Vagina (tissue), 2 donors: ENCODE results near the gene TRIP4. TPM values are rescaled to one million over a fixed set of nuclear protein-coding genes. Genes with fewer than 3 reads are reported as not detected.

Experiments used
- DNase-seq, 2 donors: peaks; one replicate each; pipeline ENCODE4 v3.0.0-alpha.2; 2017; ENCODE audit errors: extremely low spot score in 2 of 2
- H3K27ac ChIP-seq: fragments of 200-600 bp; sonication (generic); one replicate; pipeline ENCODE4 v1.5.1; 2019
- H3K27me3 ChIP-seq: fragments of 200-600 bp; sonication (generic); one replicate; pipeline ENCODE4 v1.5.1; 2019
- H3K36me3 ChIP-seq, 2 donors: fragments of 200-600 bp; sonication (generic); one replicate each; pipeline ENCODE4 v1.5.1; 2017 to 2019
- H3K4me1 ChIP-seq: fragments of 200-600 bp; sonication (generic); one replicate; pipeline ENCODE4 v1.5.1; 2019
- H3K4me3 ChIP-seq, 2 donors: fragments of 200-600 bp; sonication (generic); 1 replicate in 1 of 2; 2 replicates in 1 of 2; pipeline ENCODE4 v1.5.1; 2016 to 2019
- H3K9me3 ChIP-seq: fragments of 200-600 bp; sonication (generic); one replicate; pipeline ENCODE4 v1.5.1; 2019
- POLR2A ChIP-seq, 2 donors: fragments of 450-650 bp; IDR thresholded peaks; one replicate each; pipeline ENCODE4 v1.6.1; 2017; ENCODE audit warnings: antibody characterized with exemption in 2 of 2, mild to moderate bottlenecking in 2 of 2, moderate library complexity in 2 of 2
- POLR2AphosphoS5 ChIP-seq, 2 donors: sonication (generic); formaldehyde crosslinking; IDR thresholded peaks; one replicate each; pipeline ENCODE4 v1.9.0; 2017; ENCODE audit warnings: antibody characterized with exemption in 2 of 2, mild to moderate bottlenecking in 2 of 2, low read depth in 1 of 2; ENCODE audit not compliant: insufficient read depth in 1 of 2
- intact Hi-C: fragments of 100-400 bp; cut with DNase I; formaldehyde crosslinking; loops from one replicate; pipeline ENCODE4 v1.15.1; 2023
- total RNA-seq: library from RNA; depleted of rRNA; stranded (reverse); fragments of >200 nt; gene quantifications from one replicate; pipeline ENCODE4 v1.2.3, GENCODE V29; 2016
- TF ChIP-seq, protein P1 (sequence below), 3 experiments: fragments of 450-650 bp in 2 of 3; fragments of 200-600 bp in 1 of 3; sonication (generic) in 1 of 3; IDR thresholded peaks; one replicate each; pipeline ENCODE4 v1.5.1; 2017 to 2019; ENCODE audit warnings: antibody characterized with exemption in 3 of 3, mild to moderate bottlenecking in 2 of 3, moderate library complexity in 2 of 3

TRIP4 gene
- total RNA-seq, 1 donor from 2014 or later = 22.3 TPM

DNA sequence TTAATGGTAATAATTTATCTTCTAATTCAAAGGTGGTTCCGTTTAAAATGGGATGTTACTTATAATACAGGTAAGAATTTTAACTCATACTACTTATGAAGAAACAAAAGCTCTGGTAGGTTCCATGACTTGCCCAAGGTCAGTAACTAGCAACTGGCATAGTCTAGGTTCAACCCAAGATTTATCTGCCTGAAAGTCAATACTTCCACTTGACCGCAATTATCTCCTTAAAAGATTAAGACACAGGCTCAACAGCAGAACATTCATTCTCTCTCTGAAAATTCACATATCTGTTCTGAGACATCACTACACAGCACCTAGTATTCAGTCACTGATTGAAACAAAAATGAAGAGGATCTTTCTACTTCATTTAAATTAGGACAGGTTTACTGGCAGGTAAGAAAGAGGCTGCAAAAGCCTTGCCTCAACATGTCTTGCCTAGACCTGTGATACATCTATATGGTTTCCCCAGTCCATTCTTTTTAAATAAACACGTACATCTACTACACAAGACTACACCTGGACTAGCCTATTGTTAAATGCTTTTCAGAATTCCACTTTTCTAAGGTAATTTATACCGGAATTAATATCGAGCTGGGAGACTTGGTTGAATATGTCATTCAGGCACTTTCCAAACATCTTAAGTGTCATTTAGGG, 32.8 kb upstream of the TRIP4 start:
- Histone ChIP-seq H3K36me3 (no peaks in the 10 kb centered on the region), H3K27ac (peak overlapping the region; percentile 77), H3K27me3 (no peaks in the 10 kb centered on the region), H3K4me1 (peaks cover 21% of the 10 kb centered on the region), H3K4me3 (peak overlapping the region; percentile 70 to 78), H3K9me3 (no peaks in the 10 kb centered on the region)
- no peak for TF ChIP-seq POLR2A (IDR thresholded peaks at IDR 0.05)
- TF ChIP-seq, protein P1, sequence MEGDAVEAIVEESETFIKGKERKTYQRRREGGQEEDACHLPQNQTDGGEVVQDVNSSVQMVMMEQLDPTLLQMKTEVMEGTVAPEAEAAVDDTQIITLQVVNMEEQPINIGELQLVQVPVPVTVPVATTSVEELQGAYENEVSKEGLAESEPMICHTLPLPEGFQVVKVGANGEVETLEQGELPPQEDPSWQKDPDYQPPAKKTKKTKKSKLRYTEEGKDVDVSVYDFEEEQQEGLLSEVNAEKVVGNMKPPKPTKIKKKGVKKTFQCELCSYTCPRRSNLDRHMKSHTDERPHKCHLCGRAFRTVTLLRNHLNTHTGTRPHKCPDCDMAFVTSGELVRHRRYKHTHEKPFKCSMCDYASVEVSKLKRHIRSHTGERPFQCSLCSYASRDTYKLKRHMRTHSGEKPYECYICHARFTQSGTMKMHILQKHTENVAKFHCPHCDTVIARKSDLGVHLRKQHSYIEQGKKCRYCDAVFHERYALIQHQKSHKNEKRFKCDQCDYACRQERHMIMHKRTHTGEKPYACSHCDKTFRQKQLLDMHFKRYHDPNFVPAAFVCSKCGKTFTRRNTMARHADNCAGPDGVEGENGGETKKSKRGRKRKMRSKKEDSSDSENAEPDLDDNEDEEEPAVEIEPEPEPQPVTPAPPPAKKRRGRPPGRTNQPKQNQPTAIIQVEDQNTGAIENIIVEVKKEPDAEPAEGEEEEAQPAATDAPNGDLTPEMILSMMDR (IDR thresholded peaks at IDR 0.05) = no peak
- TF ChIP-seq POLR2AphosphoS5 (IDR thresholded peaks at IDR 0.05; ENCODE audit: insufficient read depth in 1 of 2, low read depth in 1 of 2) = no peak
- intact Hi-C loops = loop anchor here (10.0 kb wide), 1 partner anchor 190 kb away; the partner anchor contains the start of gene PPIB
- DNase-seq = no peak

DNA sequence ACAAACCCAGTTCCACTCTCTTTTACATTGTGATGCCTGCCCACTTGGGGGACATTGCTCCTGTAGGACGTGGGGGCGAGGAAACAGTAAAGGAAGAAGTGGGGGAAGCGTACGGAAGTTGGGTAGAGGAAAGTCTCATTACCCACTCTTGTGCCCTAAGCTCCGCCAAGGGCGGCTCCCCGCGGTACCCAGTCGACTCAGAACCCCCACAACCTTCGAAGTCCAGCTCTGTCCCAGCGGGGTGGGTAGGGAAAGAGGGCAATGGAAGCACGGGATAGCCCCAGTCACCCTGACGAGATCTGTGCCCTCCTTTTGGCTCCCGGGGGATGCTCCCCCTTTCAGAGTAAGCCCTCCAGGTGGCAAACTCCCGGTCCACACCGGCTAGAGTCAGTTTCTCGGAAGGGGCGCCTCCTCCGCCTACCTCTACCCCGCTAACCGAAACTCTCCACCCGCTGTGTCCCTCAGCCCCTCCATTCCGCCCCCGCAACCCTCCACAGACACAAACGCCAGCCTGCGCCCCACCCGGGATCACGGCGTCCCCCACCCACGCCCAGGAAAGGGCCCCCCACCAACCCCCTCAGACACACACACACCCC, 32.2 kb upstream of the TRIP4 start:
- Histone ChIP-seq H3K27me3 (no peaks in the 10 kb centered on the region), H3K36me3 (no peaks in the 10 kb centered on the region), H3K4me3 (peak overlapping the region; percentile 70 to 78), H3K27ac (peak overlapping the region; percentile 77), H3K4me1 (peaks cover 21% of the 10 kb centered on the region), H3K9me3 (no peaks in the 10 kb centered on the region)
- DNase-seq = no peak
- TF ChIP-seq, protein P1 (IDR thresholded peaks at IDR 0.05) = no peak
- intact Hi-C loops = loop anchor here (10.0 kb wide), 1 partner anchor 191 kb away; the partner anchor contains the start of gene PPIB

DNA sequence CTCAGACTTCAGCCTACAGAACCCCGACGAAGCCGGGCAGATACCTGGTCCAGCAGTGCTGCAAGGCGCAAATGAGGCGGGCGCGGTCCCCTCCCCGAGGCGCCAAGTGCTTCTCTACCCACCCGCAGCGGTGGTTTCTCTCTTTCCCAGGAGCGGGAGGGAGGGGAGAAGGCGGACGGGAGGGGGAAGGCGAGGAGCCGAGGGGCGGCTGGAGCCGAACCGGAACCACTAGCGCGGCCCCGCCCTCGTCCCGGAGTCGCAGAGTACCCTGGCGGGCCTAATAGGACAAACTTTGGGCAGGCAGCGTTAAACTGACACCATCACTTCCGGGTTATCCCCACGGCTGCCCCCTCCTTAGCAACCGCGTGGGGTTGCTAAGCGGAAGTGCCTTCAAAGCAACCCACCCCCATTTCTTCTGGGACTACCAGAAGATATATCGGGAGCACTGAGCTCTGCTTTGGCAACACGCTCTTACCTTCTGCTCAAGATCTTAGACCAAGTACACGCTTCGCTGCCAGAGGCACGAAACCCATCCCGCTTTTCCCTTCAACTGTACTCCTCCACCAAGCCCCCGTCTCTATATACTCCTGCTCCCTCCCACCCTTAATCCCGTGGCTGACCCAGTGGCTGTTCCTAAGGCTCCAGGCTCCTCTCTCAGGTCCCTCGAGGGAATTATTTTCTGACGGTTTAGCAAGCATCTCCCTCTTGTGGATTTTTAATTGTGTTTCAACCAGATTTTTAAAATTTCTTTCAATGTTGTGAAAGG, 31.5 kb upstream of the TRIP4 start, which contains the start of gene CSNK1G1:
Gene CSNK1G1, minus strand, starts transcription at position 230 of the 766 bp plus-strand sequence. CDS start 55,674 bp downstream, outside the sequence.
- Histone ChIP-seq H3K27ac (peak within 1 kb of the TSS; percentile 77), H3K4me1 (peaks cover 21% of the 10 kb centered on the region), H3K9me3 (no peaks in the 10 kb centered on the region), H3K36me3 (no peaks in the 10 kb centered on the region), H3K27me3 (no peaks in the 10 kb centered on the region), H3K4me3 (peak within 1 kb of the TSS; percentile 70 to 78)
- intact Hi-C loops = loop anchor here (10.0 kb wide), 1 partner anchor 191 kb away; the partner anchor contains the start of gene PPIB
- TF ChIP-seq, protein P1 (IDR thresholded peaks at IDR 0.05) = peak; percentile 14 to 47 (median 21)
- TF ChIP-seq POLR2AphosphoS5 (IDR thresholded peaks at IDR 0.05; ENCODE audit: insufficient read depth in 1 of 2, low read depth in 1 of 2) (peak; percentile 70 to 84), POLR2A (IDR thresholded peaks at IDR 0.05) (no peak)
- DNase-seq = peak in 1 of 2 donors; percentile 97

DNA sequence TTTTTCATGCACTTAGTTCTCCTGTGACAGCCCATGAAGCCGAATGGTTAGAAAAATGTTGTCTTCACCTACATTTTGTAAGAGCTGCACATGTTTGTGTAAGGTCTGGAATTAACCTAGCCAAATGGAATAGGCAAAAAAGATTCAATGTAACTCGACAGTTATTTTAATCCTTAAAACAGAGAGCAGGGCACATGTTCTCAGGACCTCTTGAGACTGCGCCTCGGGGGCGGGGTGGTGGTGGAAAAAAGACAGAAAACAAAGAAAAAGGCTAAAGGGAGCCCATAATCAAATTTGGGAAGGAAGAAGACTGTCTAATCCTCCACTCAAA, 31.0 kb upstream of the TRIP4 start:
- no peak for DNase-seq
- H3K36me3 ChIP-seq = no peaks in the 10 kb centered on the region
- H3K27ac ChIP-seq = peak overlapping the region; percentile 77
- H3K4me3 ChIP-seq = peak overlapping the region; percentile 70 to 78
- no peaks in the 10 kb centered on the region for H3K27me3 ChIP-seq
- H3K9me3 ChIP-seq = no peaks in the 10 kb centered on the region
- H3K4me1 ChIP-seq = peaks cover 21% of the 10 kb centered on the region
- intact Hi-C loops = loop anchor here (10.0 kb wide), 1 partner anchor 192 kb away; the partner anchor contains the start of gene PPIB
- TF ChIP-seq, protein P1 (IDR thresholded peaks at IDR 0.05) = no peak
- TF ChIP-seq POLR2AphosphoS5 (IDR thresholded peaks at IDR 0.05; ENCODE audit: insufficient read depth in 1 of 2, low read depth in 1 of 2) (no peak), POLR2A (IDR thresholded peaks at IDR 0.05) (no peak)
